Measurements from ENCODE around the gene EFNA5. TPM values are rescaled to one million over a fixed set of nuclear protein-coding genes. Genes with fewer than 3 reads are reported as not detected.

The EFNA5 gene
- total and polyA plus RNA-seq, 2 of the 8 experiments (the other 6 are each of a cell fraction or from before 2014, with no cell fraction given) = 9.6 to 21.8 TPM

- TF ChIP-seq CHD2 (IDR thresholded peaks at IDR 0.05; ENCODE audit: low read length) = no peak
- no peak for TF ChIP-seq RNF2 (IDR thresholded peaks at IDR 0.05; ENCODE audit: borderline replicate concordance, low read depth, low read length, missing control alignments, poor library complexity, severe bottlenecking)
Observed at GRCh38 chr5:107356891-107357290, 313.8 kb downstream of the EFNA5 start (continued).

Measured in H1 (cell line).